Uterus (tissue), 4 donors: ENCODE measurements around the gene MORN4. TPM values are rescaled to one million over a fixed set of nuclear protein-coding genes. Genes with fewer than 3 reads are reported as not detected.

Source experiments
- DNase-seq, 2 donors: peaks; one replicate each; pipeline ENCODE4 v3.0.0-alpha.2; 2019 to 2020
- H3K27ac ChIP-seq, 2 donors: fragments of 200-600 bp; sonication (generic); 1 replicate in 1 of 2; 2 replicates in 1 of 2; pipeline ENCODE4 v1.5.1; 2016 to 2018
- H3K27me3 ChIP-seq, 2 donors: fragments of 200-600 bp; sonication (generic); one replicate each; pipeline ENCODE4 v1.5.1; 2018 to 2019; ENCODE audit warnings: control low read depth in 1 of 2
- H3K36me3 ChIP-seq, 2 donors: fragments of 200-600 bp; sonication (generic); one replicate each; pipeline ENCODE4 v1.5.1; 2019; ENCODE audit warnings: control low read depth in 1 of 2
- H3K4me1 ChIP-seq, 2 donors: fragments of 200-600 bp; sonication (generic); one replicate each; pipeline ENCODE4 v1.5.1; 2018 to 2019; ENCODE audit warnings: control low read depth in 1 of 2
- H3K4me3 ChIP-seq, 2 donors: fragments of 200-600 bp; sonication (generic); 1 replicate in 1 of 2; 2 replicates in 1 of 2; pipeline ENCODE4 v1.5.1; 2018 to 2019; ENCODE audit warnings: mild to moderate bottlenecking in 1 of 2
- H3K9me3 ChIP-seq, 2 donors: fragments of 200-600 bp; sonication (generic); one replicate each; pipeline ENCODE4 v1.5.1; 2019; ENCODE audit warnings: control low read depth in 1 of 2
- POLR2A ChIP-seq, 2 donors: fragments of 450-650 bp; IDR thresholded peaks; one replicate each; pipeline ENCODE4 v1.6.1; 2016; ENCODE audit warnings: antibody characterized with exemption in 2 of 2, mild to moderate bottlenecking in 1 of 2, moderate library complexity in 1 of 2
- intact Hi-C: fragments of 100-400 bp; cut with DNase I; formaldehyde crosslinking; loops from one replicate; pipeline ENCODE4 v1.15.1; 2023; ENCODE audit warnings: low total_unique reads
- total RNA-seq, 4 donors: library from RNA; depleted of rRNA in 3 of 4; stranded (reverse); fragments of >200 nt in 3 of 4; gene quantifications; one replicate each; pipeline versions ENCODE4 v1.1.0 to v1.2.4, GENCODE V29; 2014 to 2023
- TF ChIP-seq, protein P1 (sequence below), 4 experiments: fragments of 200-600 bp in 2 of 4; fragments of 450-650 bp in 2 of 4; sonication (generic) in 2 of 4; IDR thresholded peaks; one replicate each; pipeline ENCODE4 v1.5.1; 2016 to 2019; ENCODE audit warnings: antibody characterized with exemption in 4 of 4, mild to moderate bottlenecking in 2 of 4, moderate library complexity in 1 of 4
- donor health status: DM: yes; HTN: yes; CAD: no.

MORN4 gene
- total RNA-seq, 4 donors from 2014 or later: 3.1 to 11.5 (median 10.8) TPM

DNA sequence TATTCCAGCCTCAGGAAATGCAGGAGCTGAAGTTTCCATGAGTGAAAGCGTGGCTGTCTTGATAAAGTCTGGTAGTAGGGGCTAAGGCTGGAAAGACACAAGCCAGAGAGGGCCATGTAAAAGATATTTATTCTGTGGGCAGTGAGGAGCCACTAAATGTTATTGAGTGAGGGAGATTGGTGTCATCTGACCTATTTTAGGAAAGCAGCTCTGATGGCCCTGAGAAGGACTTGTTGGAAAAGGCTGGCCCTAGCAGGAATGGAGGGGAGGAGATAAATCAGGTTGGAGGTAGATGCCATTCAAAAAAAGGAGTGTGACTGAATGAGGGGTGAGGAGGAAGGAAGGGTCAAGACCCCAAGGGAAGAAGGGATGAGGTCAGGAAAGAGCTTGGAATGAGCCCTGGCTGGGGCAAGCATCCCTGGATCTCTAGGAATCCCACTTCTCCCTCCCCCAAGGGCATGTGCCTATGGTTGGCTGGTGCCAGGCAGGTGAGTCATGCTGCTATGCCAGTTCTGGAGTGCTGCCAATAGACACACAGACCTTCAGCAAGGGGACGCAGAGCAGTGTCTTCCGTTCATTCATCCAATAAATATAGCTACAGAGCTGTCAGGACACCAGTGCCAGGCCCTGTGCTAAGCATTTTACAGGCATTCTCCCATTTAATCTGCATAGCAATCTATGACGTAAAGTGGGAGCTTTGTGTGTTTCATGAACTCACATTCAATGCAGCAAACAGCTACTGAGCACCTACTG, 58.8 kb downstream of the MORN4 start:
- TF ChIP-seq, protein P1, sequence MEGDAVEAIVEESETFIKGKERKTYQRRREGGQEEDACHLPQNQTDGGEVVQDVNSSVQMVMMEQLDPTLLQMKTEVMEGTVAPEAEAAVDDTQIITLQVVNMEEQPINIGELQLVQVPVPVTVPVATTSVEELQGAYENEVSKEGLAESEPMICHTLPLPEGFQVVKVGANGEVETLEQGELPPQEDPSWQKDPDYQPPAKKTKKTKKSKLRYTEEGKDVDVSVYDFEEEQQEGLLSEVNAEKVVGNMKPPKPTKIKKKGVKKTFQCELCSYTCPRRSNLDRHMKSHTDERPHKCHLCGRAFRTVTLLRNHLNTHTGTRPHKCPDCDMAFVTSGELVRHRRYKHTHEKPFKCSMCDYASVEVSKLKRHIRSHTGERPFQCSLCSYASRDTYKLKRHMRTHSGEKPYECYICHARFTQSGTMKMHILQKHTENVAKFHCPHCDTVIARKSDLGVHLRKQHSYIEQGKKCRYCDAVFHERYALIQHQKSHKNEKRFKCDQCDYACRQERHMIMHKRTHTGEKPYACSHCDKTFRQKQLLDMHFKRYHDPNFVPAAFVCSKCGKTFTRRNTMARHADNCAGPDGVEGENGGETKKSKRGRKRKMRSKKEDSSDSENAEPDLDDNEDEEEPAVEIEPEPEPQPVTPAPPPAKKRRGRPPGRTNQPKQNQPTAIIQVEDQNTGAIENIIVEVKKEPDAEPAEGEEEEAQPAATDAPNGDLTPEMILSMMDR (IDR thresholded peaks at IDR 0.05): no peak
- TF ChIP-seq POLR2A (IDR thresholded peaks at IDR 0.05): no peak
- H3K4me1 ChIP-seq: no peaks in the 10 kb centered on the region
- H3K9me3 ChIP-seq: no peaks in the 10 kb centered on the region
- intact Hi-C loops: no loop called here
- no peaks in the 10 kb centered on the region for H3K36me3 ChIP-seq
- peak overlapping the region in 1 of 2 donors; percentile 42 for H3K27ac ChIP-seq
- H3K27me3 ChIP-seq: no peaks in the 10 kb centered on the region
- no peak overlapping the region for H3K4me3 ChIP-seq
- DNase-seq: peak in 1 of 2 donors; percentile 46

GRCh38 chr10:97573672-97574071, 59.6 kb downstream of the MORN4 start:
- no peak for DNase-seq
- Histone ChIP-seq H3K9me3 (no peaks in the 10 kb centered on the region), H3K27ac (no peak overlapping the region), H3K4me3 (no peak overlapping the region), H3K36me3 (no peaks in the 10 kb centered on the region), H3K27me3 (no peaks in the 10 kb centered on the region), H3K4me1 (no peaks in the 10 kb centered on the region)
- intact Hi-C loops: no loop called here
- TF ChIP-seq, protein P1 (IDR thresholded peaks at IDR 0.05): no peak
- TF ChIP-seq POLR2A (IDR thresholded peaks at IDR 0.05): no peak

DNA sequence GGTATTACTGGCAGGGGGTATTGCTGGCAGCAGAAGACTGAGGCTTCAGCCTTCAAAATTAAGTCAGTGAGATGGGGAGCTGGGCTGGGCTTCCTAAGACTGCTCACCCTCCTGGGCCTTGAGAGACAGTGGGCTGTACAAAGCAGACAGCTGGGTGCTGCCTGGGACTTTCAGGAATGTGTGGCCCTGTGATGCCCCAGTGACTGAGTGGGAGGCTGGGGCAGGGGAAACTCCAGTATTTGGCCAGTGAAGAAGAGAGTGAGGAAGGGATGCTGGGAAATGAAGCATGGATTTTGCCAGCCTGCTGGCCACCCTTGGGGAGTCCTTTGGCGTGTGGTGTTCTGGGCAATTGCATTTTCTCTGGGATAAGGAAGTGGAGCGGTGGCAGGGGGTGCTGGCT, 60.3 kb downstream of the MORN4 start:
- Histone ChIP-seq H3K27me3 (no peaks in the 10 kb centered on the region), H3K36me3 (no peaks in the 10 kb centered on the region), H3K27ac (no peak overlapping the region), H3K4me1 (no peaks in the 10 kb centered on the region), H3K9me3 (no peaks in the 10 kb centered on the region), H3K4me3 (no peak overlapping the region)
- DNase-seq: no peak
- TF ChIP-seq, protein P1 (IDR thresholded peaks at IDR 0.05): no peak
- no peak for TF ChIP-seq POLR2A (IDR thresholded peaks at IDR 0.05)
- intact Hi-C loops: no loop called here

GRCh38 chr10:97572214-97572989, 60.9 kb downstream of the MORN4 start, which contains the start of gene ANKRD2:
Gene ANKRD2, plus strand, starts transcription at chr10:97572779. Its CDS starts 10 bp downstream, at chr10:97572789.
- peak; percentile 71 for DNase-seq
- intact Hi-C loops: no loop called here
- TF ChIP-seq, protein P1 (IDR thresholded peaks at IDR 0.05): peak; percentile 70 to 80 (median 76)
- peak in 1 of 2 donors; percentile 16 for TF ChIP-seq POLR2A (IDR thresholded peaks at IDR 0.05)

DNA sequence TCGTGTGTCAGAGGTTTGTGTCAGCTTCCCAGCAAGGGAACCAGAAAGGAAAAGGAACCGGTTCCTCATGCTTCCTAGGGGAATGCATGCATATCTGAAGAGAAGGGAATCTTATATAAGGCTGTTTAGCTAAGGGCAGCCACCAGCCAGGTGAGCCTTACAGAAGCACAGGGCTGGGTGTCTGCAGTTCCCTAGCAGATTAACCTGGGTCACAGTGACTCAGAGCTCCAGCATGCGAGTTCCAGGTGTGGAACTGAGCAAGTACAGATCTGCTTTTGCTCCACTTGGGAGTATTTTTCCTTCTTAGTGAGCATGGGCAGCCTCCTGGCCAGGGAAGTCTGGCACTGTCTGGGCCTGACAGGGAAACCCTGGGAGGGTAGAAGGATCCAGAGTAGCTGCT, 61.7 kb downstream of the MORN4 start:
- Histone ChIP-seq H3K27me3 (no peaks in the 10 kb centered on the region), H3K4me1 (no peaks in the 10 kb centered on the region), H3K9me3 (no peaks in the 10 kb centered on the region), H3K4me3 (no peak overlapping the region), H3K36me3 (no peaks in the 10 kb centered on the region), H3K27ac (no peak overlapping the region)
- DNase-seq: no peak
- intact Hi-C loops: no loop called here
- TF ChIP-seq, protein P1 (IDR thresholded peaks at IDR 0.05): no peak
- TF ChIP-seq POLR2A (IDR thresholded peaks at IDR 0.05): no peak

More at GRCh38 chr10:97572214-97572989, 60.9 kb downstream of the MORN4 start, which contains the start of gene ANKRD2:
- no peaks in the 10 kb centered on the region for H3K9me3 ChIP-seq
- H3K4me3 ChIP-seq: no peak within 1 kb of the TSS
- H3K27ac ChIP-seq: no peak within 1 kb of the TSS
- H3K36me3 ChIP-seq: no peaks in the 10 kb centered on the region
- no peaks in the 10 kb centered on the region for H3K27me3 ChIP-seq
- no peaks in the 10 kb centered on the region for H3K4me1 ChIP-seq
